Right lobe of liver (tissue), 4 donors: ENCODE results near the gene ZNF341.

Experiments used
- POLR2A ChIP-seq: fragments of 450-650 bp; IDR thresholded peaks from one replicate; pipeline ENCODE4 v1.6.1; 2017; ENCODE audit warnings: antibody characterized with exemption, mild to moderate bottlenecking
- TF ChIP-seq, protein P1 (sequence below), 4 donors: fragments of 200-600 bp in 3 of 4; fragments of 450-650 bp in 1 of 4; IDR thresholded peaks; one replicate each; pipeline versions ENCODE4 v1.5.1 to v1.8.0; 2016 to 2022; ENCODE audit warnings: antibody characterized with exemption in 4 of 4, mild to moderate bottlenecking in 2 of 4
- donor health status: DM: no; HTN: no; CAD: no.
- donor health status: DM: no; HTN: no; CAD: no.
- donor health status: DM: no; HTN: yes; CAD: no.

DNA sequence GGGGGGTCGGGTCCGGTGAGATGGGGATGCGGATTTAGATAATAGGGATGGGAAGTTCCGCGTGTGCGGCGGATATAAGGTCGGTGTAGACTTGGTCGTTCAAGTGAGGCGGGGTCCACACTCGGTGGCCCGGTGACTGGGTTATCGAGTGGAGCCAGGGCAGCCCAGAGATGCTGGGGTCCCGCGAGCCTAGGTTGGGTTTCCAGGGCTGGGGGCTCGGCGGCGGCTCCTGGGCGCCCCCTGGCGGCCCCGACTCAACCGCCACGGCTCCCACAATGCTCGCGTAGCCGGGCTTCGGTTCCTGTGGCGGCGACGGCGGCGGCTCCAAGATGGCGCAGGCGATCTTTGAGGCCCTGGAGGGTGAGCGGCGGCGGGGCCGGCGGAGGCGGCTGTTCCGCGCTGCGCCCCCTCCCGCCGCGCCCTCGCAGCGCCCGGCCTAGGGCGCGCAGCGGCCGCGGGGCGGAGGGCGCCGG, at the start of gene ZNF341:
- TF ChIP-seq POLR2A = peak; percentile 56
- TF ChIP-seq, protein P1, sequence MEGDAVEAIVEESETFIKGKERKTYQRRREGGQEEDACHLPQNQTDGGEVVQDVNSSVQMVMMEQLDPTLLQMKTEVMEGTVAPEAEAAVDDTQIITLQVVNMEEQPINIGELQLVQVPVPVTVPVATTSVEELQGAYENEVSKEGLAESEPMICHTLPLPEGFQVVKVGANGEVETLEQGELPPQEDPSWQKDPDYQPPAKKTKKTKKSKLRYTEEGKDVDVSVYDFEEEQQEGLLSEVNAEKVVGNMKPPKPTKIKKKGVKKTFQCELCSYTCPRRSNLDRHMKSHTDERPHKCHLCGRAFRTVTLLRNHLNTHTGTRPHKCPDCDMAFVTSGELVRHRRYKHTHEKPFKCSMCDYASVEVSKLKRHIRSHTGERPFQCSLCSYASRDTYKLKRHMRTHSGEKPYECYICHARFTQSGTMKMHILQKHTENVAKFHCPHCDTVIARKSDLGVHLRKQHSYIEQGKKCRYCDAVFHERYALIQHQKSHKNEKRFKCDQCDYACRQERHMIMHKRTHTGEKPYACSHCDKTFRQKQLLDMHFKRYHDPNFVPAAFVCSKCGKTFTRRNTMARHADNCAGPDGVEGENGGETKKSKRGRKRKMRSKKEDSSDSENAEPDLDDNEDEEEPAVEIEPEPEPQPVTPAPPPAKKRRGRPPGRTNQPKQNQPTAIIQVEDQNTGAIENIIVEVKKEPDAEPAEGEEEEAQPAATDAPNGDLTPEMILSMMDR (IDR thresholded peaks at IDR 0.05) = peak; percentile 88 to 91 (median 90)
